ENCODE data around the gene CCDC12.
A peak's percentile ranks its signal among the peaks of the same experiment; 100 is the strongest.

CCDC12 gene

DNA sequence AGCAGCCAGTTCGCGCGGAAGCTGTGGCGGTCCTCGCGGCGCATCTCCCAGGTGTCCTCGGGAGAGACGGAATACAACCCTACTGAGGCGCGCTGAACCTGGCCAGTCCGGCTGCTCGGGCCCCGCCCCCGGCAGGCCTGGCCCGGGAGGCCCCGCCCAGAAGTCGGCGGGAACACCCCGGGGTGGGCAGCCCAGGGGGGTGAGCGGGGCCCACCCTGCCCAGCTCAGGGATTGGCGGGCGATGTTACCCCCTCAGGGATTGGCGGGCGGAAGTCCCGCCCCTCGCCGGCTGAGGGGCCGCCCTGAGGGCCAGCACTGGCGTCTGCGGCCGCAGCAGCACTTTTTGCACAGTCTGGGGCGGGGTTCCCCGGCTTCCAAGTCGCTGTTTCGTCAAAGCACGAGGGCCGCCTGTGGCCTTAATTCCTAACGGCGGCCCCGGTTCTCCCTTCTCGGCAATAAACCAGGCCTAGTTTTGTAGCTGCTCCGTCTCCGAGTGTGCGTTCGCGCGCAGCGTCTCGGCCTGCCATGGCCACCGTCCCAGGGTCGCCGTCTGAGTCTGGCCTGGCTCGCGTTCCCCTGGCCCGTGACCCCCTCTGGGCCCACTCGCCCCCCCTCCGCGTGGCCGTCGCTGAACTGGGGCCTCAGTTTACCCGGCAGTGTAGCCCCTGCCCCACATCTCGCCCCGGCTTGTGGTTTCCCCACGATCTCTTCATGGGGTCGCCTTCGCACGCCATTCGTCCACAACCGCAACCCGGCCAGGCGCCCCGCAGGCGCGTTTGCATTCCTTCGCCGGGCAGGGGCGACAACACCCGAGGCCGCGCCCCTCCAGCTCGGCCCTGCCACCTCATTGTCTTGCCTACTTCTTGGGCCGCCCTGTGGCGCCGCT, 32.9 kb upstream of the CCDC12 start:
- WGBS (ENCODE audit: extremely low coverage, insufficient coverage, low lambda C conversion rate) = no CpG with 5 or more reads among the region's 85 CpGs
- Histone ChIP-seq H3K4ac (ENCODE audit: low read depth, low read length) (no peak overlapping the region), H3K27me3 (ENCODE audit: insufficient read depth, low read length, poor library complexity) (no peaks in the 10 kb centered on the region), H3K23ac (ENCODE audit: low read length) (peak overlapping the region; percentile 70), H3K79me1 (ENCODE audit: low read length) (no peaks in the 10 kb centered on the region), H4K8ac (ENCODE audit: low read depth, low read length) (no peak overlapping the region), H3K4me2 (ENCODE audit: low read length) (peak overlapping the region; percentile 18), H3K9ac (ENCODE audit: low read length) (peak overlapping the region; percentile 71), H3K36me3 (ENCODE audit: control insufficient read depth, insufficient read depth, low read length) (no peaks in the 10 kb centered on the region), H2BK120ac (ENCODE audit: low read depth, low read length) (no peak overlapping the region), H2BK5ac (ENCODE audit: low read length) (no peak overlapping the region), H3K27ac (ENCODE audit: low read depth, low read length) (peak overlapping the region; percentile 14), H3K4me3 (ENCODE audit: low read length) (no peak overlapping the region), H3K56ac (ENCODE audit: low read length) (peak overlapping the region; percentile 89), H3K18ac (ENCODE audit: low read length) (no peak overlapping the region), H4K5ac (ENCODE audit: low read length) (no peak overlapping the region), H2BK15ac (replicated peaks; ENCODE audit: low read depth) (no peak overlapping the region), H2AK5ac (ENCODE audit: low read length) (no peak overlapping the region), H3K4me1 (ENCODE audit: control insufficient read depth, low read depth, low read length) (no peaks in the 10 kb centered on the region), H3K79me2 (ENCODE audit: control insufficient read depth, insufficient read depth, low read length) (no peaks in the 10 kb centered on the region)
- peak; percentile 82 for DNase-seq

DNA sequence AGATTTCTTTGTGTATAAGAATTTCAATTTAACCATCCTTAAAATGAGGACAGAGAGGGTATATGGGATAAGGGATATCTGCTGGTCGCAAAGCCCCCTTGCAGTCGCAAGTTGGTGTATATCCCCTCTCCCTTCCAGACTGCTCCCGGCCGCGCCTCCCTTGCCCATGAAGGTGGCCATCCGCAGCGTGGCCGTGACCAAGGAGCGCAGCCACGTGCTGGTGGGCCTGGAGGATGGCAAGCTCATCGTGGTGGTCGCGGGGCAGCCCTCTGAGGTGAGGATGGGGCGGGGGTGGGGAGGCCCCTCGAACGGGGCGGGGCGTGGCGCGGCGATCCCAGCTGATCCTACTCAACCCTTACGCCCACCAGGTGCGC, 32.3 kb upstream of the CCDC12 start:
- no peak overlapping the region for H3K23ac ChIP-seq (ENCODE audit: low read length)
- H2BK5ac ChIP-seq (ENCODE audit: low read length) = no peak overlapping the region
- H4K8ac ChIP-seq (ENCODE audit: low read depth, low read length) = no peak overlapping the region
- no peak overlapping the region for H3K27ac ChIP-seq (ENCODE audit: low read depth, low read length)
- H3K4me1 ChIP-seq (ENCODE audit: control insufficient read depth, low read depth, low read length) = no peaks in the 10 kb centered on the region
- H3K4ac ChIP-seq (ENCODE audit: low read depth, low read length) = no peak overlapping the region
- H3K18ac ChIP-seq (ENCODE audit: low read length) = no peak overlapping the region
- peak overlapping the region; percentile 60 for H3K9ac ChIP-seq (ENCODE audit: low read length)
- no peaks in the 10 kb centered on the region for H3K27me3 ChIP-seq (ENCODE audit: insufficient read depth, low read length, poor library complexity)
- WGBS (ENCODE audit: extremely low coverage, insufficient coverage, low lambda C conversion rate) = no CpG with 5 or more reads among the region's 23 CpGs
- H3K79me2 ChIP-seq (ENCODE audit: control insufficient read depth, insufficient read depth, low read length) = no peaks in the 10 kb centered on the region
- no peak overlapping the region for H4K5ac ChIP-seq (ENCODE audit: low read length)
- H3K36me3 ChIP-seq (ENCODE audit: control insufficient read depth, insufficient read depth, low read length) = no peaks in the 10 kb centered on the region
- DNase-seq = no peak
- no peak overlapping the region for H3K4me2 ChIP-seq (ENCODE audit: low read length)
- H2BK120ac ChIP-seq (ENCODE audit: low read depth, low read length) = no peak overlapping the region
- H3K56ac ChIP-seq (ENCODE audit: low read length) = peak overlapping the region; percentile 88
- H3K79me1 ChIP-seq (ENCODE audit: low read length) = no peaks in the 10 kb centered on the region
- no peak overlapping the region for H3K4me3 ChIP-seq (ENCODE audit: low read length)
- H2BK15ac ChIP-seq (replicated peaks; ENCODE audit: low read depth) = no peak overlapping the region
- H2AK5ac ChIP-seq (ENCODE audit: low read length) = no peak overlapping the region

DNA sequence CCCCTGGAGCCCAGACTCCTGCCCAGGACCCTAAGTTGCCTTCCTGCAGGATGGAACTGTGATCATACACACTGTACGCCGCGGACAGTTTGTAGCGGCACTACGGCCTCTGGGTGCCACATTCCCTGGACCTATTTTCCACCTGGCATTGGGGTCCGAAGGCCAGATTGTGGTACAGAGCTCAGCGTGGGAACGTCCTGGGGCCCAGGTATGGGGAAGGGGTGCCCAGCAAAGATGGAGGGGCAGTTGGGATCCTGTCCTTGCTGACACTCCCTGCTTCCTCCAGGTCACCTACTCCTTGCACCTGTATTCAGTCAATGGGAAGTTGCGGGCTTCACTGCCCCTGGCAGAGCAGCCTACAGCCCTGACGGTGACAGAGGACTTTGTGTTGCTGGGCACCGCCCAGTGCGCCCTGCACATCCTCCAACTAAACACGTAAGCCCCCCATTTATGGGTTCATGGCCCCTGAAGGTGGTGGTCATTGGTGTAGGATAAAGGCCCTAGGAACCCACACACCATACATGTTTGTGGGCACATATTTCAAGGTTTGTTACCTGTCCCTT, 31.8 kb upstream of the CCDC12 start:
- H3K9ac ChIP-seq (ENCODE audit: low read length) = no peak overlapping the region
- H3K36me3 ChIP-seq (ENCODE audit: control insufficient read depth, insufficient read depth, low read length) = no peaks in the 10 kb centered on the region
- no peaks in the 10 kb centered on the region for H3K79me2 ChIP-seq (ENCODE audit: control insufficient read depth, insufficient read depth, low read length)
- H3K27me3 ChIP-seq (ENCODE audit: insufficient read depth, low read length, poor library complexity) = no peaks in the 10 kb centered on the region
- no peak overlapping the region for H4K5ac ChIP-seq (ENCODE audit: low read length)
- H3K79me1 ChIP-seq (ENCODE audit: low read length) = no peaks in the 10 kb centered on the region
- H3K4me1 ChIP-seq (ENCODE audit: control insufficient read depth, low read depth, low read length) = no peaks in the 10 kb centered on the region
- no peak overlapping the region for H4K8ac ChIP-seq (ENCODE audit: low read depth, low read length)
- DNase-seq = no peak
- H2BK5ac ChIP-seq (ENCODE audit: low read length) = no peak overlapping the region
- H3K56ac ChIP-seq (ENCODE audit: low read length) = peak overlapping the region; percentile 22
- no peak overlapping the region for H2AK5ac ChIP-seq (ENCODE audit: low read length)
- H2BK120ac ChIP-seq (ENCODE audit: low read depth, low read length) = no peak overlapping the region
- H3K4me3 ChIP-seq (ENCODE audit: low read length) = no peak overlapping the region
- no peak overlapping the region for H2BK15ac ChIP-seq (replicated peaks; ENCODE audit: low read depth)
- no CpG with 5 or more reads among the region's 13 CpGs for WGBS (ENCODE audit: extremely low coverage, insufficient coverage, low lambda C conversion rate)
- H3K4ac ChIP-seq (ENCODE audit: low read depth, low read length) = no peak overlapping the region
- no peak overlapping the region for H3K18ac ChIP-seq (ENCODE audit: low read length)
- H3K27ac ChIP-seq (ENCODE audit: low read depth, low read length) = no peak overlapping the region
- no peak overlapping the region for H3K23ac ChIP-seq (ENCODE audit: low read length)
- no peak overlapping the region for H3K4me2 ChIP-seq (ENCODE audit: low read length)

DNA sequence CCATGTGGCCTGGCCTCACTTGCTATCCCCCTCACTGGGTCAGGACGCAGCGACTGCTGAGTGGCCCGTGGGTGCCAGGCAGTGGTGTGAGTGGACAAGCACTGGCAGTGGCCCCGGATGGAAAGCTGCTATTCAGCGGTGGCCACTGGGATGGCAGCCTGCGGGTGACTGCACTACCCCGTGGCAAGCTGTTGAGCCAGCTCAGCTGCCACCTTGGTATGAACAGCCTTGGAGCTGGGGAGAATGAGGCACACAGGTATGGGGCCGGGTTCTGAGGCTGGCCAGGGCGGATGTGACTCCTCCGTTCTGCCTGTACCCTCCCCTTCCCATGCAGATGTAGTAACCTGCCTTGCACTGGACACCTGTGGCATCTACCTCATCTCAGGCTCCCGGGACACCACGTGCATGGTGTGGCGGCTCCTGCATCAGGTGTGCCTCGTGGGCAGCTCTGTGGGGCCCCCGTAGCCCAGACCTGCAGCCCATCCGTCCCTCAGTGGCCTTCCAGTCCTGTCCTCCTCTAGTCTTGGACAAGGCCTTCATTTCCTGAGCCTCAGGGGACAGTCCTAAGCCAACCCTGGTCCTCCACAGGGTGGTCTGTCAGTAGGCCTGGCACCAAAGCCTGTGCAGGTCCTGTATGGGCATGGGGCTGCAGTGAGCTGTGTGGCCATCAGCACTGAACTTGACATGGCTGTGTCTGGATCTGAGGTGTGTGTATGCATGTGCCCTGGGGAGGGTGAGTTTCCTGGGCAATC, 31.1 kb upstream of the CCDC12 start:
- no peak overlapping the region for H2BK120ac ChIP-seq (ENCODE audit: low read depth, low read length)
- no peak overlapping the region for H3K18ac ChIP-seq (ENCODE audit: low read length)
- no peak overlapping the region for H3K56ac ChIP-seq (ENCODE audit: low read length)
- H3K79me2 ChIP-seq (ENCODE audit: control insufficient read depth, insufficient read depth, low read length) = no peaks in the 10 kb centered on the region
- no peak overlapping the region for H3K23ac ChIP-seq (ENCODE audit: low read length)
- no CpG with 5 or more reads among the region's 16 CpGs for WGBS (ENCODE audit: extremely low coverage, insufficient coverage, low lambda C conversion rate)
- H3K79me1 ChIP-seq (ENCODE audit: low read length) = no peaks in the 10 kb centered on the region
- DNase-seq = no peak
- H3K4ac ChIP-seq (ENCODE audit: low read depth, low read length) = no peak overlapping the region
- H4K8ac ChIP-seq (ENCODE audit: low read depth, low read length) = no peak overlapping the region
- no peaks in the 10 kb centered on the region for H3K36me3 ChIP-seq (ENCODE audit: control insufficient read depth, insufficient read depth, low read length)
- no peaks in the 10 kb centered on the region for H3K4me1 ChIP-seq (ENCODE audit: control insufficient read depth, low read depth, low read length)
- no peak overlapping the region for H2BK15ac ChIP-seq (replicated peaks; ENCODE audit: low read depth)
- H4K5ac ChIP-seq (ENCODE audit: low read length) = no peak overlapping the region
- no peak overlapping the region for H2AK5ac ChIP-seq (ENCODE audit: low read length)
- H3K4me2 ChIP-seq (ENCODE audit: low read length) = no peak overlapping the region
- H3K27ac ChIP-seq (ENCODE audit: low read depth, low read length) = no peak overlapping the region
- H2BK5ac ChIP-seq (ENCODE audit: low read length) = no peak overlapping the region
- H3K4me3 ChIP-seq (ENCODE audit: low read length) = no peak overlapping the region
- H3K27me3 ChIP-seq (ENCODE audit: insufficient read depth, low read length, poor library complexity) = no peaks in the 10 kb centered on the region
- no peak overlapping the region for H3K9ac ChIP-seq (ENCODE audit: low read length)

DNA sequence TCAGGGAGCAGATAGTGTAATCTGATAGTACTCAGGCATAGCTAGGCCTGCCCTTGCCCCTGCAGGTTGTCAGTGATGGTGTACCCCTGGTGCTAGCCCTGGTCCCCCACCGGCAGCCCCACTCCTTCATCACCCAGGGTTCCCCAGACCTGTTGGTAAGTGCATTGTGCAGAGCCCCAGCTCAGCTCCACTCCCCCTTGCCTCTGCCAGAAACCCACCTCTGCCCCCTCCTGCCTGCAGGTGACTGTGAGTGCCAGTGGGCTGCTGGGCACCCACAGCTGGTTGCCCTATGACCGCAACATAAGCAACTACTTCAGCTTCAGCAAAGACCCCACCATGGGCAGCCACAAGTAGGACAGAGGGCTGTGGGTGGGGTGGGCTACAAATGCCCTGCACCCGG, 30.5 kb upstream of the CCDC12 start:
- no peak overlapping the region for H3K18ac ChIP-seq (ENCODE audit: low read length)
- no peak overlapping the region for H2BK15ac ChIP-seq (replicated peaks; ENCODE audit: low read depth)
- H3K27me3 ChIP-seq (ENCODE audit: insufficient read depth, low read length, poor library complexity) = no peaks in the 10 kb centered on the region
- H3K79me1 ChIP-seq (ENCODE audit: low read length) = no peaks in the 10 kb centered on the region
- no peaks in the 10 kb centered on the region for H3K79me2 ChIP-seq (ENCODE audit: control insufficient read depth, insufficient read depth, low read length)
- no peak overlapping the region for H4K5ac ChIP-seq (ENCODE audit: low read length)
- no peak overlapping the region for H3K56ac ChIP-seq (ENCODE audit: low read length)
- no peak overlapping the region for H3K27ac ChIP-seq (ENCODE audit: low read depth, low read length)
- H3K4me3 ChIP-seq (ENCODE audit: low read length) = no peak overlapping the region
- no peak overlapping the region for H4K8ac ChIP-seq (ENCODE audit: low read depth, low read length)
- no peak overlapping the region for H3K4me2 ChIP-seq (ENCODE audit: low read length)
- no peak overlapping the region for H2BK120ac ChIP-seq (ENCODE audit: low read depth, low read length)
- H2BK5ac ChIP-seq (ENCODE audit: low read length) = no peak overlapping the region
- no CpG with 5 or more reads among the region's 3 CpGs for WGBS (ENCODE audit: extremely low coverage, insufficient coverage, low lambda C conversion rate)
- H3K4ac ChIP-seq (ENCODE audit: low read depth, low read length) = no peak overlapping the region
- DNase-seq = no peak
- H3K36me3 ChIP-seq (ENCODE audit: control insufficient read depth, insufficient read depth, low read length) = no peaks in the 10 kb centered on the region
- no peak overlapping the region for H3K23ac ChIP-seq (ENCODE audit: low read length)
- no peak overlapping the region for H3K9ac ChIP-seq (ENCODE audit: low read length)
- no peak overlapping the region for H2AK5ac ChIP-seq (ENCODE audit: low read length)
- H3K4me1 ChIP-seq (ENCODE audit: control insufficient read depth, low read depth, low read length) = no peaks in the 10 kb centered on the region

Measured in mesendoderm (in vitro differentiated cells).